ENCODE results near the gene TBC1D22A. TPM values are rescaled to one million over a fixed set of nuclear protein-coding genes. Genes with fewer than 3 reads are reported as not detected.

TBC1D22A gene
- polyA plus RNA-seq, 1 of the 3 experiments (the other 2 are of a cell fraction) = 16.5 TPM

DNA sequence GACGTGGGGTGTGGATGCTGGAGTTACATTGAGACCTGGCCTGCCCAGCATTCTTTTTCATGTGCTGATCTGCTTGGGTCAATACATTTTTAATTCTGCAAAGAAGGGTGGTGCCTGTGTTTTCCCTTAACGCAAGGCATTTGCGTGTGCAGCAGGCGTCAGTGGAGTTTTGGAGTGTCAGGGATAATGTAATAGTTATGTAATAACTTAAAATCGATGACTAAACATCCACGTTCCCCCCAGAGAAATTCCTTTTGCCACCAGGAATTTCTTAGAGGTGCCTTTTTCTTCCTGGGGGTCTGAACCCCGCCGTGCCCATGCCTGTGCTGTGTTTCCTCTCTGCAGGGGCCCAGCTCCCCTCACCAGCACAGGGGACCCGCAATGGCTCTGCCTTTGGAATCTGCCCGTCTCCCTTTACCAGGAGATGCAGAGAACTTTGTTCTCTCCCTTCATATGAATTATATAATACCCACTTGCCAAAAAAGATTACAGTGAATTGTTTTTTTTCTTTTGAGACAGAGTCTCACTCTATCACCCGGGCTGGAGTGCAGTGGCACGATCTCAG, 62.6 kb downstream of the TBC1D22A start:
- no peak overlapping the region for H3K27ac ChIP-seq (ENCODE audit: low read depth in 2 of 2, low read length in 1 of 2)
- H3K4me2 ChIP-seq = no peak overlapping the region
- H3K27me3 ChIP-seq (ENCODE audit: insufficient read depth) = no peaks in the 10 kb centered on the region
- TF ChIP-seq TEAD4 (IDR thresholded peaks at IDR 0.05; ENCODE audit: borderline replicate concordance, insufficient read depth) (no peak), GABPA (IDR thresholded peaks at IDR 0.05; ENCODE audit: low read depth) (no peak), CHD2 (IDR thresholded peaks at IDR 0.05; ENCODE audit: low read length, partially characterized antibody) (no peak), SIN3A (IDR thresholded peaks at IDR 0.05; ENCODE audit: borderline replicate concordance, low read depth, low read length) (no peak), YY1 (IDR thresholded peaks at IDR 0.05; ENCODE audit: low read depth) (no peak), RFX5 (IDR thresholded peaks at IDR 0.05; ENCODE audit: low read length) (no peak), EZH2phosphoT487 (IDR thresholded peaks at IDR 0.05; ENCODE audit: borderline replicate concordance, low read depth) (no peak), TCF12 (IDR thresholded peaks at IDR 0.05) (no peak), JUND (IDR thresholded peaks at IDR 0.05) (no peak), ELF1 (IDR thresholded peaks at IDR 0.05) (no peak), RCOR1 (IDR thresholded peaks at IDR 0.05; ENCODE audit: low read length) (no peak)
- TF ChIP-seq, protein P1, sequence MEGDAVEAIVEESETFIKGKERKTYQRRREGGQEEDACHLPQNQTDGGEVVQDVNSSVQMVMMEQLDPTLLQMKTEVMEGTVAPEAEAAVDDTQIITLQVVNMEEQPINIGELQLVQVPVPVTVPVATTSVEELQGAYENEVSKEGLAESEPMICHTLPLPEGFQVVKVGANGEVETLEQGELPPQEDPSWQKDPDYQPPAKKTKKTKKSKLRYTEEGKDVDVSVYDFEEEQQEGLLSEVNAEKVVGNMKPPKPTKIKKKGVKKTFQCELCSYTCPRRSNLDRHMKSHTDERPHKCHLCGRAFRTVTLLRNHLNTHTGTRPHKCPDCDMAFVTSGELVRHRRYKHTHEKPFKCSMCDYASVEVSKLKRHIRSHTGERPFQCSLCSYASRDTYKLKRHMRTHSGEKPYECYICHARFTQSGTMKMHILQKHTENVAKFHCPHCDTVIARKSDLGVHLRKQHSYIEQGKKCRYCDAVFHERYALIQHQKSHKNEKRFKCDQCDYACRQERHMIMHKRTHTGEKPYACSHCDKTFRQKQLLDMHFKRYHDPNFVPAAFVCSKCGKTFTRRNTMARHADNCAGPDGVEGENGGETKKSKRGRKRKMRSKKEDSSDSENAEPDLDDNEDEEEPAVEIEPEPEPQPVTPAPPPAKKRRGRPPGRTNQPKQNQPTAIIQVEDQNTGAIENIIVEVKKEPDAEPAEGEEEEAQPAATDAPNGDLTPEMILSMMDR (IDR thresholded peaks at IDR 0.05) = no peak
- TF ChIP-seq, protein P2, sequence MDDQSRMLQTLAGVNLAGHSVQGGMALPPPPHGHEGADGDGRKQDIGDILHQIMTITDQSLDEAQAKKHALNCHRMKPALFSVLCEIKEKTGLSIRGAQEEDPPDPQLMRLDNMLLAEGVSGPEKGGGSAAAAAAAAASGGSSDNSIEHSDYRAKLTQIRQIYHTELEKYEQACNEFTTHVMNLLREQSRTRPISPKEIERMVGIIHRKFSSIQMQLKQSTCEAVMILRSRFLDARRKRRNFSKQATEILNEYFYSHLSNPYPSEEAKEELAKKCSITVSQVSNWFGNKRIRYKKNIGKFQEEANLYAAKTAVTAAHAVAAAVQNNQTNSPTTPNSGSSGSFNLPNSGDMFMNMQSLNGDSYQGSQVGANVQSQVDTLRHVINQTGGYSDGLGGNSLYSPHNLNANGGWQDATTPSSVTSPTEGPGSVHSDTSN (IDR thresholded peaks at IDR 0.05) = no peak
- TF ChIP-seq, protein P3, sequence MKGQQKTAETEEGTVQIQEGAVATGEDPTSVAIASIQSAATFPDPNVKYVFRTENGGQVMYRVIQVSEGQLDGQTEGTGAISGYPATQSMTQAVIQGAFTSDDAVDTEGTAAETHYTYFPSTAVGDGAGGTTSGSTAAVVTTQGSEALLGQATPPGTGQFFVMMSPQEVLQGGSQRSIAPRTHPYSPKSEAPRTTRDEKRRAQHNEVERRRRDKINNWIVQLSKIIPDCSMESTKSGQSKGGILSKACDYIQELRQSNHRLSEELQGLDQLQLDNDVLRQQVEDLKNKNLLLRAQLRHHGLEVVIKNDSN (IDR thresholded peaks at IDR 0.05; ENCODE audit: borderline replicate concordance, low read depth) = no peak
- TF ChIP-seq, protein P4, sequence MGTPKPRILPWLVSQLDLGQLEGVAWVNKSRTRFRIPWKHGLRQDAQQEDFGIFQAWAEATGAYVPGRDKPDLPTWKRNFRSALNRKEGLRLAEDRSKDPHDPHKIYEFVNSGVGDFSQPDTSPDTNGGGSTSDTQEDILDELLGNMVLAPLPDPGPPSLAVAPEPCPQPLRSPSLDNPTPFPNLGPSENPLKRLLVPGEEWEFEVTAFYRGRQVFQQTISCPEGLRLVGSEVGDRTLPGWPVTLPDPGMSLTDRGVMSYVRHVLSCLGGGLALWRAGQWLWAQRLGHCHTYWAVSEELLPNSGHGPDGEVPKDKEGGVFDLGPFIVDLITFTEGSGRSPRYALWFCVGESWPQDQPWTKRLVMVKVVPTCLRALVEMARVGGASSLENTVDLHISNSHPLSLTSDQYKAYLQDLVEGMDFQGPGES (IDR thresholded peaks at IDR 0.05; ENCODE audit: low read depth, low read length) = no peak
- H3K4me1 ChIP-seq (ENCODE audit: control insufficient read depth in 1 of 2, insufficient read depth in 2 of 2, low read depth in 1 of 2, low read length in 1 of 2) = peaks cover 16 to 25% of the 10 kb centered on the region in 2 experiments; a peak in 3 of 4 replicates
- no peak overlapping the region for H3K9ac ChIP-seq
- 86% methylated on average over 12 of the region's 12 CpGs for WGBS (ENCODE audit: low lambda C conversion rate)
- H3K79me2 ChIP-seq (ENCODE audit: insufficient read depth) = peaks cover 57% of the 10 kb centered on the region; the same call in 1 of the 2 replicates
- H3K9me3 ChIP-seq = no peaks in the 10 kb centered on the region
- ChIA-PET CTCF (interaction anchor here (1.6 kb wide), 1 partner anchor 21 kb away, joined by 8 read pairs; no protein-coding TSS in a partner anchor), POLR2A (no interaction called here)
- H3K36me3 ChIP-seq (replicated peaks in 1 of 2; ENCODE audit: control insufficient read depth in 1 of 2, insufficient read depth in 2 of 2, low read length in 1 of 2) = peaks cover 0 to 2% of the 10 kb centered on the region in 2 experiments
- no peaks in the 10 kb centered on the region for H3K9me2 ChIP-seq
- H3K4me3 ChIP-seq (ENCODE audit: low read depth in 2 of 2, low read length in 1 of 2) = no peak overlapping the region
- H2AFZ ChIP-seq (ENCODE audit: low read depth) = no peak overlapping the region
- peak; percentile 3 for DNase-seq
- peaks cover 19% of the 10 kb centered on the region for H3F3A ChIP-seq (replicated peaks; ENCODE audit: insufficient read depth)
- H4K20me1 ChIP-seq (ENCODE audit: insufficient read depth) = peaks cover 8% of the 10 kb centered on the region
